ENCODE data around the gene MYZAP.

Gene MYZAP

DNA sequence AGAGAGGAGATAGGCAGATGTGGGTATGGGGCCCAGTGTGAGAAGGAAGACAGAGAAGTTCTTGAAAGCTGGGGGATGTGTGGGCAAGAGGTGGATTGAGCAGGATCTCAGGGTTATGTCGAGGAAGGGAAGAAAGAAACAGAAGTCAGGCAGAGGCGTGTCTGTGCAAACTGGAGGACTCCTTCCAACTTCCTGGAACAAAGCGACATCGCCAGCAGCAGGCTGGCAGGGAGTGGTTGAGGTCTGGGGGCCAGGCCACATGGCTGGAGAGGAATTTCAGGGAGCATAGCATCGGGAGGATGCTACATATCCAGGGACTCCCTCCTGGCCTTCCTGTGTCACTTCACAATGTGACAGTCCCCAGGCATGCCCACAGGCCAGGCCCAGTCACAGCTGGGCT is 42.9 kb upstream of the MYZAP start:
- no peak for DNase-seq (ENCODE audit: low read depth)
- TF ChIP-seq, protein P1, sequence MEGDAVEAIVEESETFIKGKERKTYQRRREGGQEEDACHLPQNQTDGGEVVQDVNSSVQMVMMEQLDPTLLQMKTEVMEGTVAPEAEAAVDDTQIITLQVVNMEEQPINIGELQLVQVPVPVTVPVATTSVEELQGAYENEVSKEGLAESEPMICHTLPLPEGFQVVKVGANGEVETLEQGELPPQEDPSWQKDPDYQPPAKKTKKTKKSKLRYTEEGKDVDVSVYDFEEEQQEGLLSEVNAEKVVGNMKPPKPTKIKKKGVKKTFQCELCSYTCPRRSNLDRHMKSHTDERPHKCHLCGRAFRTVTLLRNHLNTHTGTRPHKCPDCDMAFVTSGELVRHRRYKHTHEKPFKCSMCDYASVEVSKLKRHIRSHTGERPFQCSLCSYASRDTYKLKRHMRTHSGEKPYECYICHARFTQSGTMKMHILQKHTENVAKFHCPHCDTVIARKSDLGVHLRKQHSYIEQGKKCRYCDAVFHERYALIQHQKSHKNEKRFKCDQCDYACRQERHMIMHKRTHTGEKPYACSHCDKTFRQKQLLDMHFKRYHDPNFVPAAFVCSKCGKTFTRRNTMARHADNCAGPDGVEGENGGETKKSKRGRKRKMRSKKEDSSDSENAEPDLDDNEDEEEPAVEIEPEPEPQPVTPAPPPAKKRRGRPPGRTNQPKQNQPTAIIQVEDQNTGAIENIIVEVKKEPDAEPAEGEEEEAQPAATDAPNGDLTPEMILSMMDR (conservative IDR thresholded peaks at IDR 0.05; ENCODE audit: low read depth, low read length): no peak
- no peak overlapping the region for H3K4me3 ChIP-seq (ENCODE audit: low read depth, low read length)

DNA sequence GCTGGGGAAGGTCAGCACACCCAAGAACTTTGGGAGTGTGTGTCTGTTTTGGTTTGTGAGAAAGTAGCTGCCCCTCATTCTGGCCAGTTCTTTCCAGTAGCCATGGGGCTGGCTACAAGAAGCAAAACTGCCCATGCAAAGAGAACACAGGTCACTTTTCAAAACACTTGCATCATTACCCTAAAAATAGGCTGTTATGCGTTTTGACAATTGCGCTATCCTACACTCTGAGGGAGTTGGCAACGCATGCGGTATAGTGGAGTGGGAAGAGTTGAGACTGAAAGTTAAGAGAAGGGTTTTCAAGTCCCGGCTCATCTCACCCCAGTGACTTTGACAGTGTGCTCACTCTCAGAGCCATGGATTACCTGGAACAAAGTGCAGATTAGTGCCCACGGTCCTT is 41.8 kb upstream of the MYZAP start:
- TF ChIP-seq, protein P1 (conservative IDR thresholded peaks at IDR 0.05; ENCODE audit: low read depth, low read length): no peak
- DNase-seq (ENCODE audit: low read depth): no peak
- H3K4me3 ChIP-seq (ENCODE audit: low read depth, low read length): no peak overlapping the region

DNA sequence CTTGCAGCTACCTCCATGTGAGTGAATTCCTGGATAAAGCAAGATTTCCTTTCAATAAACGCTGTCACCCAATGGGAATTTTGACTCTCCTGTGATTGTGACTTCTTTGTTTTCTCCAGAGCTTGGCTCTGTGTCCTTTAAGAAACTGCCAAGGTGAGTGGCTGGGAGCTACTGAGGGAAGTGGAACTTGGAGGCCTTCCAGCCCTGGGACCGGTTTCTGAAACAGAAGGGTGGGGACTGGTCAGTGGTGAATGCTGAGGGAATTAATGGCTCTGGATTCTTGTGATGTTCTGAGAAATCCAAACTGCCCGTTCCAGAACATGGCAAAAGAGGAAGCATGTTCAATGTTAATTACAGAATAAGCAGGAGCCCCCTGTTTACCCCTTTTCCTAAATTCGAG is 41.1 kb upstream of the MYZAP start:
- TF ChIP-seq, protein P1 (conservative IDR thresholded peaks at IDR 0.05; ENCODE audit: low read depth, low read length): no peak
- no peak overlapping the region for H3K4me3 ChIP-seq (ENCODE audit: low read depth, low read length)
- no peak for DNase-seq (ENCODE audit: low read depth)

GRCh38 chr15:57551715-57552677 is 39.7 kb upstream of the MYZAP start:
- TF ChIP-seq, protein P1 (conservative IDR thresholded peaks at IDR 0.05; ENCODE audit: low read depth, low read length): no peak

GRCh38 chr15:57552678-57553334 is 38.9 kb upstream of the MYZAP start:
- H3K4me3 ChIP-seq (ENCODE audit: low read depth, low read length): no peak overlapping the region
- DNase-seq (ENCODE audit: low read depth): no peak
- TF ChIP-seq, protein P1 (conservative IDR thresholded peaks at IDR 0.05; ENCODE audit: low read depth, low read length): no peak

More at GRCh38 chr15:57551715-57552677, 39.7 kb upstream of the MYZAP start:
- no peak overlapping the region for H3K4me3 ChIP-seq (ENCODE audit: low read depth, low read length)
- DNase-seq (ENCODE audit: low read depth): peak; percentile 84

DNA sequence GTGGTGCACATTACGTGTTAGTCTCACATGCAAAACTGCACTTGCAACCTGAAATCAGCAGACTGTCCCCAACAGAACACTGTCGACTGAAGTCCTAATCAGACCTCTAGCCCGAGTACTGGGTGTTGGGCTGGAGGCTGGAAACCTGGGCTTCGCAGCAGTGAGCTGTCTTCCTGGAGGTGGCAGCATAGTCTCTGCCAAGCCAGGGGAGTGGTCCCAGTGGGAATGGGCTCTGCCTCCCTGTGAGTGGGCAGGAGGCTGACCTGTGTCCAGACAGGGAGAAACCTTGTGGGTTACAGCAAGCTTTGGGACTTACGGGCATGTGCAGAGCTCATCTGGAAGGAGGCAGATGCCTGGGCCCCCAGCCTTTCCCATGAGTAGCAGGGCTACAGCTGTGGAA is 38.2 kb upstream of the MYZAP start:
- TF ChIP-seq, protein P1 (conservative IDR thresholded peaks at IDR 0.05; ENCODE audit: low read depth, low read length): no peak
- no peak for DNase-seq (ENCODE audit: low read depth)
- H3K4me3 ChIP-seq (ENCODE audit: low read depth, low read length): no peak overlapping the region
